Measurements from ENCODE around the gene KANK2. TPM values are rescaled to one million over a fixed set of nuclear protein-coding genes. Genes with fewer than 3 reads are reported as not detected.

Gene KANK2
- total RNA-seq: 100 to 1,000 TPM in 1 of 4 donors, 10 to 100 TPM in 3; 41.9 to 283 (median 68.4) TPM

DNA sequence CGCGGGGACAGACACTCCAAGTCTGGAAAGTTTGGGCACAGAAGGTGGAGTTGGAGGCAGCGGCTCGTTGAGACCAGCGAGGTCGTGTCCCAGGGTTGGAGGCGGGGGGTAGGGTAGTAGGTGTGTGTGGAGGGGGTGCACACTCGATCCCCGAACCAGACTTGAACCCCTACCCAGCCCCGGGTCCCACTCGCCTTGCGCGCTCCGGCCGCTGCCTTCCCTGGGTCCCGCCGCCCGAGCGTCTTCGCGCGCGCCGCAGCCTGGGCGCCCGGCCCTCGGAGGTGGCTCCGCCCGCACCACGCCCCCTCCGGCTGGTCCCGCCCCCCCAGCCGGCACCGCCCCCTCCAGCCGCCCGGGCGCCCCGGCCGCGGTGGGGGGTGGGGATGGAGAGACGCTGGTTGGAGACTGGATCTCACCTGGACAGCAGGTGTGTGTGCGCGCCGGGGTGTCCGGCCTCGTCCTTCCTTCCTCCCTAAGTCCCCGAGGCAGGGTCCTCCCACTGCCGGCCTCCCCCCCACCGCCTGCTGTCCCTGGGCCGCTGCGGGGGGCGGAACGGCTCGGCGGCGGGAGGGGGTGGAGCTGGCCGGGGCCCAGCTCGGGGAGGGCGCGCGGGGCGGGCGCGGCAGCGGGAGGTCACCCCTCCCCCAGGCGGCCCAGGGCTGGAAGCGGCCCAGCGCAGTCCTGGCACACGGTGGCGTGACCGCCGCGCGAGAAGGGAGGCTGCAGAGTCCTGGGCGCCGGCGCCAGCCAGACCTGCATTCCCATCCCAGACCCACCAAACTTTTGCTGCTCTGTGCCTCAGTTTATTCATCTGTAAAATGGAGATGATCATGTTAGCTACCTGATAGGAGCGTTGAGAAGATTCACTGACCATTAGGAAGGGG lies at the start of gene KANK2:
Gene KANK2, minus strand, starts transcription at position 255 of the 884 bp plus-strand sequence. CDS start 3,034 bp downstream, outside the sequence.
- peaks cover 0 to 41% (median 5%) of the 10 kb centered on the region in 4 donors for H3K4me1 ChIP-seq

DNA sequence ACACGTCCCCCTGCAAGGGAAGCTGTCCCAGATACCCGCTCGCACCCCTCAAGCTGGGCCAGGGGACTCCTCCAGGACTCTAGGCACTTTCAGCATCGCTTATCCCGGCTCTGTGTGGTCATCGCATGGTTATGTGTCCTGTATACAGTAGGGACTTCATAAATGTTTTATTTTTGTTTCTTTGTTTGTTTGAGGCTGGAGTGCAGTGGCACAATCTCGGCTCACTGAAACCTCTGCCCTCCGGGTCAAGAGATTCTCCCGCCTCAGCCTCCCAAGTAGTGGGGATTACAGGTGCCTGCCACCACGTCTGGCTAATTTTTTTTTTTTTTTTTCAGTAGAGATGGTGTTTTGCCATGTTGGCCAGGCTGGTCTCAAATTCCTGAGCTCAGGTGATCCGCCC lies 49.6 kb upstream of the KANK2 start:
- peak overlapping the region in 1 of 4 donors; percentile 46 for H3K27ac ChIP-seq
- H3K27me3 ChIP-seq: no peaks in the 10 kb centered on the region
- H3K4me3 ChIP-seq: no peak overlapping the region
- peaks cover 0 to 8% (median 2%) of the 10 kb centered on the region in 4 donors for H3K4me1 ChIP-seq
- no peaks in the 10 kb centered on the region for H3K9me3 ChIP-seq
- peaks cover 0 to 52% (median 0%) of the 10 kb centered on the region in 3 donors for H3K36me3 ChIP-seq
- no peak for DNase-seq
- TF ChIP-seq CTCF (IDR thresholded peaks at IDR 0.05): no peak
- no peak for TF ChIP-seq POLR2A (IDR thresholded peaks at IDR 0.05)

More for the DNA sequence above, at the start of gene KANK2:
- peak; percentile 67 to 95 (median 88) for DNase-seq
- H3K27me3 ChIP-seq: no peaks in the 10 kb centered on the region
- H3K4me3 ChIP-seq: peak within 1 kb of the TSS; percentile 45 to 82 (median 65)
- peak within 1 kb of the TSS; percentile 66 to 95 (median 81) for H3K27ac ChIP-seq
- no peaks in the 10 kb centered on the region for H3K9me3 ChIP-seq
- peak in 1 of 2 donors; percentile 44 for TF ChIP-seq POLR2A (IDR thresholded peaks at IDR 0.05)
- TF ChIP-seq CTCF (IDR thresholded peaks at IDR 0.05): peak in 3 of 6 experiments; percentile 34 to 44 (median 36)
- peaks cover 0 to 26% (median 0%) of the 10 kb centered on the region in 3 donors for H3K36me3 ChIP-seq

DNA sequence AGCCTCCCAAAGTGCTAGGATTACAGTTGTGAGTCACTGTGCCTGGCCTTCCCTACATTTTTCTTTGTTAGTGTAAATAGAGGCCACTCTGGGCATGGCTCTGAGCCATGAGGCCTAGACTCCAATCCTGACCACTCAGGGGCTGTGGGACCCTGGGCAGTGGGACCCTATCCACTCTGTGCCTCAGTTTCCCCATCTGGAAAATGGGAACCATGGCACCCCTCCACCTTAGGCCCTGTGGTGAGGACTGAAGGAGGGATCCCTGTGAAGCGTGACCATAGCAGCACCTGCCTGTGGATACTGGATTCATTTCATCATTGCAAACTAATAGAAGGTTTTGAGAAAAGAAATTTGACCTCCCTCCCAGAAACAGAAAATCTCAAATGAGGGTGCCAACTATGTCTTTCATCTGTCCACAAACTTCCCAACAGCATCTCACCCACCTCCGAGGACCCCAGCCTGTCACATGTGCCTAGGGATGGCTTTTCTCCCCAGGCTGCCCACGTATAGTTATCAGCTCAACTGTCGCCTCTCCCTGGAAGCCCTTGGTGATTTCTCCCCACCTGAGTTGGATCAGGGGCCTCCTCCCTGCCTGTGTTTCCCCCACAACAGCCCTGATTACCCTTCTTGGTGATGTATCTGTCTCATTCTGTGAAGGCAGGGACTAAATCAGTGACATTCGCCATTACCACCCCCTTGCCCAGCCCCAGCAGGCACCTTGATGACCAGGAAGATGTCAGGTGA lies 47.7 kb upstream of the KANK2 start:
- no peaks in the 10 kb centered on the region for H3K9me3 ChIP-seq
- no peak overlapping the region for H3K27ac ChIP-seq
- peaks cover 0 to 42% (median 0%) of the 10 kb centered on the region in 3 donors for H3K36me3 ChIP-seq
- no peaks in the 10 kb centered on the region for H3K27me3 ChIP-seq
- DNase-seq: no peak
- H3K4me3 ChIP-seq: no peak overlapping the region
- TF ChIP-seq POLR2A (IDR thresholded peaks at IDR 0.05) (no peak), CTCF (IDR thresholded peaks at IDR 0.05) (no peak)
- peaks cover 0 to 8% (median 2%) of the 10 kb centered on the region in 4 donors for H3K4me1 ChIP-seq

GRCh38 chr19:11243798-11244169 lies 46.4 kb upstream of the KANK2 start:
- Histone ChIP-seq H3K4me1 (peaks cover 0 to 8% (median 2%) of the 10 kb centered on the region in 4 donors), H3K27me3 (no peaks in the 10 kb centered on the region), H3K9me3 (peaks cover 0 to 10% (median 0%) of the 10 kb centered on the region in 4 donors), H3K27ac (peak overlapping the region in 1 of 4 donors; percentile 22), H3K36me3 (peaks cover 0 to 44% (median 0%) of the 10 kb centered on the region in 3 donors), H3K4me3 (no peak overlapping the region)
- TF ChIP-seq POLR2A (IDR thresholded peaks at IDR 0.05) (no peak), CTCF (IDR thresholded peaks at IDR 0.05) (no peak)
- DNase-seq: no peak

Measured in Peyer's patch (tissue), 4 donors.